NCI-H2227 (cell line): ENCODE results near the gene ALPK3.

Experiments
- DNase-seq: peaks from one replicate; lab custom pipeline; 2025; ENCODE audit not compliant: unreplicated experiment; lab: John Stamatoyannopoulos, UW

ALPK3 gene

DNA sequence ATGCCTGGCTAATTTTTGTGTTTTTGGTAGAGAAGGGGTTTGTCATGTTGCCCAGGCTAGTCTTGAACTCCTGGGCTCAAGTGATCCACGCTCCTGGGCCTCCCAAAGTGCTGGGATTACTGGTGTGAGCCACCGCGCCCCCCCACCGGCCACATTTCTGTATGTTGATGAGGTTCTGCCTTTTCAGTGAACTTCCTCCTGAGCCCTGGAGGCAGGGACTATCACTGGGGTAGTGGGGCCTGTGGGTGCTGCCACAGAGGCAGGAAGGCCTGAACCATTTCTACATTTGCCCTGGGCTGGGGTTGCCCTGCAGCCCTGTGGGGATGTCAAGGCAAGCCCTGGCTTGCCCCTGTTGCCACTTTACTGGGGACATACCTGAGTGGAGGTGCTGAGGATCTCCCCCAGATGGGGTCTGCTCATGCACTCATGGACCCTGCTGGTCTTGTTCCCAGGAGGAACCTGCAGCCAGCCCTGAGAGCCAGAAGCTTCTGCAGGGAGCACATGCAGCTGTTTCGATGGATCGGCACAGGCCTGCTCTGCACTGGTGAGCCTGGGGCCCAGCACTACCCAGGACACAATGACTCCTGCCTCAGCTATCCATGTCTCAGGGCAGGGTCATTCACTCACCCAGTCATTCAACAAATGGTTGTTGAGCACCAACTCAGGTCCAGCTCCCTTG is 73.0 kb downstream of the ALPK3 start:
- no peak for DNase-seq

DNA sequence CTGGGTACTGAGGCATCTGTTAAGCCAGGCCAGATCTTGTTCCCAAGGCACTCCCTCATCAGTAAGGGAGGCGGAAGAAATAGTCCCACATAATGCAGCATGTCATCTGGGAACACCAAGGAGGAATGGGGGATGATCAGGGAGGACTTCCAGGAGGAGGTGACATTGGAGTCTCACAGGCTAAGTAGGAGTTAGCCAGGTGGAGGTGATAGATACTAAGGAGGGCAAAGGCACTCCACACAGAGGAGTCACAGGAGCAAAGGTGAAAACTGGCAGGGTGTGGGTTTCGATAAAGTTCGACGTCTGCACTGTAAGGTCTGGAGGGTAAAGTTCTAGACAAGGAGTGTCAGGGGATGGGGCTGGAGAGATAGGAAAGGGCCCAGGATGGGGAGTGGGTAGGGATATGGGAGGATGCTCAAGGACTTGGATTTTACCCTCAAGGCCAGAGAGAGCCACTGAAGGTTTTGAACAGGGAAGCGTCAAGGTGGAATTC is 73.6 kb downstream of the ALPK3 start:
- no peak for DNase-seq

DNA sequence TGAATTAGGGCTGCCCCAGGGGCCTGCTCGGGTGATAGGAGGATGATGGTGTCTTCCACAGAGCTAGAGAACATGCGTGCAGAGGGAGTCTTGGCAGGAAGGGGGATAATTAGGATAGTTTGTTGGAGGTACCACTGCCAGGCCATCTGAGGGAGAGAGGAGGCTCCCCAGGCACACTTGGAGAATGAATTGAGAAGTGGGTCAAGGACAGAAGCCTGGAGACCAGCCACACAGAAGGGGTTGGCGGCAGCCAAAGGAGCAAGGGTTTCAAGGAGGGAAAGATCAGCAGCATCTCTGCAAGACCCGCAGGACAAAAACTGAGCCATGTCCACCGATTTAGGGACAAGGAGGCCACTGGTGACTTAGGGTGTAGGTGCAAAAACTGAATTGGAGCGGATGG is 74.2 kb downstream of the ALPK3 start:
- DNase-seq, result no peak

DNA sequence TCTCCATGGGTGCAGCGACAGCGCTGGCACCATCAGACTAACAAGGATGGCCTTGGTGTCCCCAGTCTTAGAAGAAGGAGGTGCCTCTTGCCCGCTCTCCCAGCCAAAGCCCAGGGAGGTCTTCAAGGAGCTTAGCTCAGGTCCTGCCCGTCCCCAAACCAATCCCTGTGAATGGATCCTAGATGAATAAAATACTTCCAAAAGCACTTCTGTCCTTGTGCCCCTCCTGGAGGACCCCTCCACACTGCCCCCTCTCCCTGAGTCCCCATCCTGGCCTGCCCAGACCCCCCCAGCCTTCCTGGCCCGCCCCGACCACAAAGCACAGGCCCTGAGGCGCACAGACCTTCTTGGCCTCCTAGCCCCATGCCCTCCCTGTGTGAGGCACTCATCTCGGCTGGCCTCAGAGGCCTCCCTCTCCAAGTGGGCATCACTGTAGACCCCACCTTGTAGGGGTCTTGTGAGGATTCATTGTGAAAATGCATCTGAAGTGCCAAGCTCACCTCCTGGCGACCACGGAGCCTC is 75.7 kb downstream of the ALPK3 start:
- DNase-seq, result no peak

DNA sequence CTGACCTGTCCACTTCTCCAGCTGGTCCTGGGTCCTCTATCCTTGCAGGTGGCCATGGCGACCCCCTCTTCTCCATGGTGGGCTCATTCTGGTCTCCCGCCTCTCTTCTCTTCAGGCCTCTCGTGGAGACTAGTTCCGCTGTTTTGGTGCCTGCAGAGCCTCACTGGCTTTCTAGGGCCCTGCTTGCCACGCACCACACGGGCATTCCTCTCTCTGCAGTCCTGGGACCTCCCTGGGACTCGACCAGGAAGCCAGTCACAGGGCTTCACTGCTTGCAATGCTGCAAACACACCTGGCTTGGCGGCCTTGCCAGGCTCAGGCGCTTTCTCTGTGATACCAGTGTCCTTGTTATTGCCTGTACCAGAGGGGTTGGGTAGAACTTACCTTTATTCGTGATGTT is 76.5 kb downstream of the ALPK3 start:
- DNase-seq, result no peak

DNA sequence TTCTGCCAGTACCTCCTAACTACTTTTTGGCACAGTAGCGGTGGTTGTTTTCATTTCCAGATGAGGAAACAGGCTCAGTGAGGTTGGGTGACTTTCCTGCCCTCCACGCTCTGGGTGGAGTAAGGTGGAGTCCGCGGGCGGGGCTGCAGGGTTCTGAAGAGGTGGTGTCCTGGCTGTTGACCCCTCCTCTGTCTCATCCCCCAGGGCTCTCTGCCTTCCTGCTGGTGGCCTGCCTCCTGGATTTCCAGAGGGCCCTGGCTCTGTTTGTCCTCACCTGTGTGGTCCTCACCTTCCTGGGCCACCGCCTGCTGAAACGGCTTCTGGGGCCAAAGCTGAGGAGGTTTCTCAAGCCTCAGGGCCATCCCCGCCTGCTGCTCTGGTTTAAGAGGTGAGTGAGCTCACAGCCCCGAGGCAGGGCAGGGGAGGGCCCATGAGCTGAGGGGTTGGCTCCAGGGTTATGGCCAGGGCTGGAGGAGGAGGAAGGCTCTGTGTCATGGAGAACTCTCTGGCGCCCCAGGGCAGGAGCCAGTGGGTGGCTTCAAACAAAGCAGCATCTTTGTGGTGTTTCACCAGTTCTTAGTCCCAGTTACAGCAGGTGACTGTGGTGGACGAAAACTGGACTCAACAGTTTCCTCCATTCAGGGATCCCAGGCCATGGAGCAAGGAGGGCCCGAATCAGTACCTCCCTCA is 77.7 kb downstream of the ALPK3 start:
- no peak for DNase-seq

DNA sequence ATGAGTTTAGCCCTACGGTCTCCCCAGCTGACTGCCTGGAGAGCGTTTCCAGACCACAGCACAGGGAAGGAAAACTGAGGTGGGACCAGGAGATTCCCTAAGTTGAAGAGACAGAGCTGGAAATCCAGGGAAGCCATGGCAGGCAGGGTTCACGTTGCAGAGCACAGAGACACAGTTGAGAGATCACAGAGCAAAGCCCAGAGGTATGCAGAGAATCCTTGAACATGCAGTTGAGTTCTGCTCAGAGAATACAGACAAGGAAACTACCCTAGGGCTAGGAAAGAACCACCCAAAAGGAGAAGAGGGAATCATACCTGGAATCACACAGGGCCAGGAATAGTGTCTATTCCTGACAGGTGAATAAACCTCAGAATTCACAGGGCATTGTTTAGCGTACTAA is 81.6 kb downstream of the ALPK3 start:
- no peak for DNase-seq

DNA sequence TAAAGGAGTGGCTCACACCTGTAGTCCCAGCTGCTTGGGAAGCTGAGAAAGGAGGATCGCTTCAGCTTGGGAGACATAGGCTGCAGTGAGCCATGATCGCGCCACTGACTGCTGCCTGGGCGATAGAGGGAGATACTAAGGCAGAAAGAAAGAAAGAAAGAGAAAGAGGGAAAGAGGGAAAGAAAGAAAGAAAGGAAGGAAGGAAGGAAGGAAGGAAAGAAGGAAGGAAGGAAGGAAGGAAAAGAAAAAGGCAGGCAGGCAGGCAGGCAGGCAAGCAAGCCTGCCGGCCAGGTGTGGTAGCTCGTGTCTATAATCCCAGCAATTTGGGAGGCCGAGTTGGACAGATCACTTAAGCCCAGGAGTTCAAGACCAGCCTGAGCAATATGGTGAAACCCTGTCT is 82.6 kb downstream of the ALPK3 start:
- no peak for DNase-seq

DNA sequence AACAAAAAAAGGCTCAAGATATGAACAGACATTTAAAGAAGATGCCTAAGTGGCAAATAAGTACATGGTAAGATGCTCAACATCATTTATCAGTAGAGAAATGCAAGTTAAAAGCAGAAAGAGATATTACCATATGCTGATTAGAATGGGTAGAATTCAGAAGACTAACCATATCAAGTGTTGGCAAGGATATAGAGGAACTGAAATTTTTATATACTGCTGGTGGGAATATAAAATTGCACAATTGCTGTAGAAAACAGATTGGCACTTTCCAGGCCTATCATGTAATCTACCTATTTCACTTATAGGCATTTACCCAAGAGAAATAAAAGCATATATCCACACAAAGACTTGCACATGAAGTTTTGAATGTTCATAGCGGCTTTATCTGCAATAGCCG is 84.4 kb downstream of the ALPK3 start:
- DNase-seq, result no peak

DNA sequence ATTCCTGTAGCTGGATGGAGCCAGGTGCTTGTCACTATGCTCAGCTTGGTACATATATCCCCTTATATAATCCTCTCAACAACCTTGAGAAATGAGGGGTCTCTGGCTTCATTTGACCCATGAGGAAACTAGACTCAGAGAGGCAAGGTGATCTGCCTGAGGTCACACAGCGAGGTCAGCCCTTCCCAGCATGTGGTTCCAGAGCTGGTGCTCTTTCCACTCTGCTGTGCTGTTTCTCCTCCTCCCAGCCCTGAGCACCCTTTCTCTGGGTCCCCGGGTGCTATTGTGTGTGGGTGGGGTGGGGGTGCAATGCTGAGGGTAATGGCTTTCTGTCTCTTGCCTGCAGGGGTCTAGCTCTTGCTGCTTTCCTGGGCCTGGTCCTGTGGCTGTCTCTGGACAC is 86.6 kb downstream of the ALPK3 start:
- DNase-seq, result no peak

DNA sequence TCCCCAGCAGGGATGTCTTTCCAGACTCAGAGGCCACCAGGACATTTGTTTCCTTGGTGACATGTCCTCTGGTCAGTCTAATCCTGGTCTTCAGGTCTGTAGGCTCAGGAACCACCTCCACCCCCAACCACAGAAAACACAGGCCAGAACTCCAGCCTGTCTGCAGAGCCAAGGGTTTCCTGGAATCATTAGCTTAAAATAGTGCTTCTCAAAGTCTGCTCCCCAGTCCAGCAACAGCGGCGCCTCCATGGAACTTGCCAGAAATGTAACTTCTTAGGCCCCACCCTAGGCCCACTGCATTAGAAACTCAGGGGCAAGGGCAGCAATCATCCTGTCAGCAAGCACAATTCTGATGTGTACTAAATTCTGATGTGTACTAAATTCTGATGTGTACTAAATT is 87.3 kb downstream of the ALPK3 start:
- DNase-seq, result no peak

DNA sequence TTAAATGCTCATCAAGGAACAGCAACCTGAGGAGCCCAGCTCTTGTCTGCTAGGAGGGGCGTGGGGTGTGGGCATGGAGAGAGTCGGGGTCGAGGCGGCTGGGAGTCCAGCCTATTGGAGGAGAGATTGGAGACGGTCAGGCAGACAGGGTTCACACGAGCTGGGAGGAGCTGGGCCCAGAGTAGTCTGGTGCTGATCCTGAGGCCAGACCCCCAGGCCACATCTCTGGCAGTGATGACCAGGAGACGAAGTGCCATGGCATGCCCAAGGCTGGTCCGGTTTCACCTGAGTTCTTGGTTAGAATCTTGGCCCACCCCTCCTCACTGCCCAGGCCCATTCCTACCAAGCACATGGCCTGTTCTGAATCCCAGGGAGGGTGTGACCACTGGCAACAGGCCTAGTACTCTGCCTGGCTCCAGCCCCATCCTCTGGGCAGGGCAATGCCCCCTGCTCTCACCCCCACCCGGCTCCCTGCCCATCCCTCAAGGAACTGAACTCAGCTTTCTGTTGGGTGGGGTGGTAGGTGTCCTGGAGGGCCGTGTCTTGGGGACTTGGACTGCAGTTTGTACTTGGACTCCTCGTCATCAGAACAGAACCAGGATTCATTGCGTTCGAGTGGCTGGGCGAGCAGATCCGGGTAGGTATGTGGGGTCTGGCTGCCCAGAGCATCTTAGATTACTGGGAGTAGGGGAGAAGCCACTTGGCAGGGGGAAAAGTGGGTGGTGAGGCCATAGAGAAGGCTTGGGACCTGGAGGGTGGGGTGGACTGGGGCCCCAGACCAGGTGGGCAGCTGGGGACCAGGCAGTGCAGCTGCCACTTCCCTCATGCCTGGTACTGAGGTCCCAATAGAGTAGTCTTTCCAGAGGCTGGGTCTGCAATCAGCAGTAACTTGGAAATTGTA is 88.1 kb downstream of the ALPK3 start:
- DNase-seq, result no peak

DNA sequence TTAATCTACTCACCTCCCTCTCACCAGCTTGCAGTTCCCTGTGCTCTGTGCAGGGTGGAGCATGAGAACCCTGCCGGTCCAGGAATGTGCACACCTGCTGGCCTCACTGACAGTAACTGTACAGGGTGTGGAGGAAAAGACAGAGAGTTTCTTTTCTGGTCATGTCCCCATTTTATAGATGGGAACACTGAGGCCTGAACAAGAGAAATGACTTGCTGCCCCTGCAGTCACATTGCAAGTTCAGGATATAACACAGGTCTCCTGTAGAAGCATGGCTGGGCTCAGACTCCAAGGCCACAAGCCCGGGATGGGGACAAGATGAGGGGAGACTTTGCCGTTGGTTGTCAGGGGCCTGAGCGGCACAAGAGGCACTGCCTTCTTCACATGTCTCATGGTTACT is 90.6 kb downstream of the ALPK3 start:
- DNase-seq, result no peak

DNA sequence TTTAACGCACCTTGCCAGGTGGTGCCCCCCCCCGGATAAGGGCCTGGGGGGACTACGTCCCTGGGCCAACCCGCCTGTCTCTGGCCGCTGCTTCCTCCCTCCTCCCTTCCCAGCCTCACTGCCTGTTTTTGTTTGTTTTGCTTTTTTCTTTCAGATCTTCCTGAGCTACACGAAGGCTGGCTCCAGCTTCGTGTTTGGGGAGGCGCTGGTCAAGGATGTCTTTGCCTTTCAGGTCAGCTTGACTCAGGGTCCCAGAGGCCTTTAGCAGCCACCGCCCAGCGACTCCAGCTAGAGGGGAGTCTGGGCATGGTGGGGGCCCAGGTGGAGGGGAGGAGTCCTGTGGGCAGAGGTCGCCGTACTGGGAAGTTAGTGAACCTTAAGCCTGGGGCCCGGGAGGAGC is 91.4 kb downstream of the ALPK3 start:
- DNase-seq, result no peak

DNA sequence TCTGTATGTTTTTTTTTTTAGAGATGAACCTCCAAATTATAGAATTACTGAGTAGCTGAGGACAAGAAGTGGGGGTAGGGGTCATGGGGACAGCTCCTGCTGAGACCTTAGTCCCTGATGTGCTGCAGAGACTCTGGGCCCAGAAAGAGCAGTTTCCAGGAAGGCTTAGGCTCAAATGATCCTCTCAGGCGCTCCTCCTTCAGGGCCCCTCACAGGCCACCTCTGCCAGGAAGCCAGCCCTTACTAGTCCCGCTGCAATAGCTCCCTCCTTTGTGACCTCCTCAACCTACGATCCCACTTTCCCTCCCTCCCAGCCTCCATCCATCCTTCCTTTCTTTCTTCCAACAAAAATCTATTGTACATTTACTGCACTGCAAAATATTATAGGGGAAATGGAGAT is 91.9 kb downstream of the ALPK3 start:
- no peak for DNase-seq

DNA sequence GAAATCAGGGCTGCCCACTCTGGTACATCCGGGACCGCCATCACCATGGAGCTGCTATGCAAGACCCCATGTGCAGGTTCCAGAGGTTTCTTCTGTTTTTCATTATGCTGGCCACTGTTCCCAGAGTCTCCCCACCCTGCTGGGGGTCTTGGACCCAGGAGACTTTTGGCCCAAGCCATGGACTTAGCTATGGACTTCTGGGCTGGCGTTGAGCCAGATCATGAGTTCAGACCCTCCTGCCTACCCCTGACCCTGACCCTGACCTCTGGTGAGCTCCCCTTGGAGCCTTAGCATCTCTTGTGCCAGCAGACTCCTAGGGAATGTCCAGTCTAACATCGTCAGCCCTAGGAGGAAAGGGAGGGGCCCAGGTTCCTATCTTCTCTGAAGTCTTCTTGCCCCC is 92.6 kb downstream of the ALPK3 start:
- DNase-seq, result no peak

DNA sequence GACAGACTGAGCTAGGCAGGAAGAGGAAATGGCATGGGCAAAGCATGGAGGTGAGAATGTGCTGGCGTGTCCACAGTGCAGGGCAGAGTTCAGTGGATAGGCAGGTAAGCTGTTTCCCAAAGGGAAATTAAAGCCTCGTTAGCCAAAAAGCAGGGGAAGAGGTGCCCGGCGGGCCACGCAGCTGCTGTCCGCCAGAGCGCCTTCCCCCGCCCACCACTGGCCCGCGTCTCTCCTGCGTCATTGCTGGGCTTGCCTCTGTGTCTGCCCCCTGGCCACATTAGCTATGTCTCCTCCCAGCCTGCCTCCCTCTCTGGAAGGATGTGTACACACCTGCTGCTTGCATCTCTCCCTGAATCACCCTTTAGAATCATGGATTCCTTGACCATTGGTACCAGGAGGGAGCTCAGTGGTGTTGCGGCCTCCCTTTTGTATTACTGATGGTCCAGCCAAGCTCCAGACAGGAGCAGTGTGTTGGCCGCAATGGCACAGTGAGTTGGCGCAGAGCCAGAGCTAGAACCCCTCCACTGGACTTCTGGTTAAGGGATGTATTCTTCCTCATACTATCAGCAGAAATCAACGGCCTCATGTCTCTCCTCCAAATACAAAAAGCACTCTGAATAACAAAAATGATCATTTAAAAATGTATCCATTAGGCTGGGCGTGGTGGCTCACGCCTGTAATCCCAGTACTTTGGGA is 93.9 kb downstream of the ALPK3 start:
- DNase-seq, result peak; percentile 68

DNA sequence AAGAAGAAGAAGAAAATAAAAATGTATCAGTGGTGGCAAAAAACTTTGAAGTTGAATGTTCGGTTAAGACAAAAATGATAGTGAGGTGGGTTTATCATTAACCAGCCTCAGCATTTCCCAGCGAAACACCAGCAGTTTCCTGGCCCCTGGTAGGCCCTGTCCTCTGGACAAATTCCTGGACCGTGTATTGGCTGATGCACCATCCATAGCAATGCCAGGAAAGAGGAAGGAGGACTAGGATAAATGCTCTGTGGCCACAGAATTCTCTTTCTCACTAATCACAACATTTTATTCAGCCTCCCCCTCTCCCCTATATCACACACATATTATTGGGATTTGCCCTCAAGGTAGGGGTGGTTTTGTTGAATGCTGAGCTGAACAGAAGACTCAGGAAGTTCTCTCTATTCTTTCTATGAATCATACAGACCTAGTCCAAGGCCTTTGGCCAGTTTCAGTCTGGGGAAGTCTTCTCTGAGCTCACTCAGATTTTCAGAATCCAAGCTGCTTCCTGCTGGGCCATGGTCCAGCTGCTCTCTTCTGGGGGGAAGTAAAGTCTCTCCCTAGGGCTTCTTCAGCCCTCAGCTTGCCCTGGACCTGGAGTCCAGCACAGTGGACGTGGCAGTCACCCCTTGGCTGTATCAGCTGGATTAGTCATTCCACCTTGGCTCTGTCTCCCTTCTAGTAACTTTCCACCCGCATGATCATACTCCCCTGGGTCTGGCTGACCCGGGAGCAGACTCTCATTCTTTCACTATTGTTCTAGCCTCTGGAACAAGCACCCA is 94.9 kb downstream of the ALPK3 start:
- no peak for DNase-seq

DNA sequence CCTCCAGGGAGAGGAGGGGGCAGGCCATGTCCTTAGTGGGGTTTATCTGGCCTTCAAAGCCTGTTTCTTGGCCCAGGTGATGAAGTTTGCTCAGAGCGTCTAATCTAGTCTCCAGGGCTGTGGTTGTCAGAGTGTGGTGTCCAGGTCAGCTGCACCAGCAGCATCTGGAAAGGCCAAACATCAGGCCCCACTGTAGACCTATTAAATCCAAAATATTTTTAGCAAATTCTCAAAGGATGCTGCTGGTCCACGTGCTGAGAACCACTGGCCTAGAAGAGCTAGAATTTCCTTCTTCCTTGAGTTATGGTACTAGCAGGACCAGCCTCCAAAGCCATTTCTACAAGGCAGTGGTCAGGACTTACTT is 96.2 kb downstream of the ALPK3 start:
- DNase-seq, result no peak

DNA sequence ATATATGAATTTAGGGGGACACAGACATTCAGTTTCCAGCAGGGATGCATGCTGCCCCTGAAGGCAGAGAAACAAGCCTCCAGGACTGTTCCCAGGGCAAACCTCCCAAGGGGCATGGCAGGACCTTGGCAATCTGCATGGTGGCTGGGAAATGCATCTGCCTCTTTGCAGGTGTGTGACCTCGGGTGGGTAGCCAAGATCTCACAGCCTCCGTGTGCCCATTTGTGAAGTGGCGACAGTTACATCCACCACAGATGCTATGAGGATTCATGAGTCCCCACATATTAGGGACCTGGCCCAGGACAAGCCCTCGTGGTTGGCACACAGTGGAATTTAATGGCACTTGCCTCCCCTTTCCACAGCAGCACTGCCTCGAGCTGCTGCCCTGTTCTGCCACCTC is 97.2 kb downstream of the ALPK3 start:
- DNase-seq, result no peak
